Sciatic nerve (tissue), 2 donors: ENCODE results near the gene CRACR2A. TPM values are rescaled to one million over a fixed set of nuclear protein-coding genes. Genes with fewer than 3 reads are reported as not detected.
A peak's percentile ranks its signal among the peaks of the same experiment; 100 is the strongest.

ENCODE experiments used
- ATAC-seq: fragments of 200-7000 bp; cut with Tn5 transposase; one replicate; pipeline ENCODE4 v1.9.1; 2020; ENCODE audit warnings: mild to moderate bottlenecking, moderate library complexity
- DNase-seq: peaks from one replicate; pipeline ENCODE4 v3.0.0-alpha.2; 2020; ENCODE audit warnings: low spot score
- intact Hi-C: fragments of 100-400 bp; cut with DNase I; formaldehyde crosslinking; loops from one replicate; pipeline ENCODE4 v1.14.2; 2022
- total RNA-seq: library from RNA; stranded (reverse); fragmentation: NEBNext Ultra II Directional; extraction: Animal tissue kit (Norgen Biotek cat#: 25700); gene quantifications from one replicate; pipeline ENCODE4 v1.2.1, GENCODE V29; 2021
- donor health status: DM: no; HTN: no; CAD: no.
- donor health status: DM: no; HTN: no; CAD: no.

CRACR2A gene
- total RNA-seq, 1 donor from 2014 or later: 5.8 TPM

- ATAC-seq (no peak), DNase-seq (no peak)
- intact Hi-C loops: no loop called here
These were observed 165.4 kb downstream of the CRACR2A start for GRCh38 chr12:3587402-3588013.

GRCh38 chr12:3583656-3584334 is 169.1 kb downstream of the CRACR2A start:
- ATAC-seq (no peak), DNase-seq (no peak)
- intact Hi-C loops: no loop called here

- intact Hi-C loops: no loop called here
- no peak for DNase-seq
These were observed 172.7 kb downstream of the CRACR2A start for GRCh38 chr12:3580094-3580749.

GRCh38 chr12:3579446-3580093 is 173.3 kb downstream of the CRACR2A start:
- DNase-seq: no peak
- intact Hi-C loops: no loop called here
- no peak for ATAC-seq

More at GRCh38 chr12:3580094-3580749, 172.7 kb downstream of the CRACR2A start:
- ATAC-seq: no peak

GRCh38 chr12:3578557-3578956 is 174.4 kb downstream of the CRACR2A start:
- no peak for ATAC-seq
- no peak for DNase-seq
- intact Hi-C loops: no loop called here

GRCh38 chr12:3576891-3577290 is 176.0 kb downstream of the CRACR2A start:
- intact Hi-C loops: no loop called here
- DNase-seq (no peak), ATAC-seq (no peak)

GRCh38 chr12:3574986-3575385 is 177.9 kb downstream of the CRACR2A start:
- DNase-seq: no peak
- ATAC-seq: no peak
- intact Hi-C loops: no loop called here

- no peak for ATAC-seq
These were observed 180.3 kb downstream of the CRACR2A start for GRCh38 chr12:3572560-3572959.

GRCh38 chr12:3571724-3572123 is 181.2 kb downstream of the CRACR2A start:
- no peak for DNase-seq
- no peak for ATAC-seq
- intact Hi-C loops: no loop called here

More at GRCh38 chr12:3572560-3572959, 180.3 kb downstream of the CRACR2A start:
- intact Hi-C loops: no loop called here
- no peak for DNase-seq

- no peak for ATAC-seq
- intact Hi-C loops: no loop called here
- DNase-seq: peak; percentile 3
These were observed 181.6 kb downstream of the CRACR2A start for GRCh38 chr12:3571323-3571722.

GRCh38 chr12:3568695-3569094 is 184.2 kb downstream of the CRACR2A start:
- peak; percentile 23 for DNase-seq
- no peak for ATAC-seq
- intact Hi-C loops: no loop called here

- DNase-seq: no peak
- no peak for ATAC-seq
- intact Hi-C loops: no loop called here
These were observed 186.9 kb downstream of the CRACR2A start for GRCh38 chr12:3565985-3566384.

Other genes with a start within 250 kb of the CRACR2A start
- gene PARP11, start 120.3 kb upstream of the CRACR2A start, total RNA-seq: 16.7 TPM